ENCODE results near the gene TSPAN4.

The TSPAN4 gene

DNA sequence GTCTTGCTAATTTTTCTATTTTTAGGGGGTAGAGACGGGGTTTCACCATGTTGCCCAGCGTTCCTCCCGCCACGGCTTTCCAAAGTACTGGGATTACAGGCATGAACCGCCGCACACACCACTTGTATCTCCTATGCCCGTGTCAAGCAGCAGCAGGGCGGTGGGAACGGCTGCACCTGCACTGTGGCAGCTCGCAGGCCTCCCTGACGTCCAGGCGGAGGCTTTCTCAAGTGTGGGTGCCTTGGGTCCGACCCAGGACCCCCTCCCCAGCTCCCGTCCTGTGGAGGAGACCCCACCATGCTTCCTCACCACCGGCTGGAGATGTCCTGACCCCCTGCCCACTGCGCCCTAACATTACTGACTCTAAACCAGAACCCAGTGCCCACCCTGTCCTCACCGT is 25.7 kb downstream of the TSPAN4 start:
- no peak for DNase-seq

DNA sequence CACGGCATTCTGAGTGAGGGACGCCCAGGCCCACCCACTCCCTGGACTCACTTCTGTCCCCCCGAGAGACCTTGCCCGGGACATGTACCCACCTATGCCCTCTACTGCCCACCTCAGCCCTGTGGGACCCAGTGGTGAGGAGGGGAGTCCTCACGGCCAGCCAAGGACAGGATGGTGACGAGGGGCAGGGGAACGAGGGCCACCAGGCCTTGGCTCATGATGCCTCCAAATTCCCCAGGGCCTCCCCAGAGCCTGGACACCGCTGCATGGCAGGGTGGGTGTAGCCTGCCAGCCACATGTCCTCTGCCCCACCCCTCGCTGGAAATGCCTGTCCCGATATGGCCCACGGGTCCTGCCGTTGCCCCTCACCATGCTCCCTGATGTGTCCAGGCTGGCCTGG is 26.1 kb downstream of the TSPAN4 start:
- DNase-seq: no peak

DNA sequence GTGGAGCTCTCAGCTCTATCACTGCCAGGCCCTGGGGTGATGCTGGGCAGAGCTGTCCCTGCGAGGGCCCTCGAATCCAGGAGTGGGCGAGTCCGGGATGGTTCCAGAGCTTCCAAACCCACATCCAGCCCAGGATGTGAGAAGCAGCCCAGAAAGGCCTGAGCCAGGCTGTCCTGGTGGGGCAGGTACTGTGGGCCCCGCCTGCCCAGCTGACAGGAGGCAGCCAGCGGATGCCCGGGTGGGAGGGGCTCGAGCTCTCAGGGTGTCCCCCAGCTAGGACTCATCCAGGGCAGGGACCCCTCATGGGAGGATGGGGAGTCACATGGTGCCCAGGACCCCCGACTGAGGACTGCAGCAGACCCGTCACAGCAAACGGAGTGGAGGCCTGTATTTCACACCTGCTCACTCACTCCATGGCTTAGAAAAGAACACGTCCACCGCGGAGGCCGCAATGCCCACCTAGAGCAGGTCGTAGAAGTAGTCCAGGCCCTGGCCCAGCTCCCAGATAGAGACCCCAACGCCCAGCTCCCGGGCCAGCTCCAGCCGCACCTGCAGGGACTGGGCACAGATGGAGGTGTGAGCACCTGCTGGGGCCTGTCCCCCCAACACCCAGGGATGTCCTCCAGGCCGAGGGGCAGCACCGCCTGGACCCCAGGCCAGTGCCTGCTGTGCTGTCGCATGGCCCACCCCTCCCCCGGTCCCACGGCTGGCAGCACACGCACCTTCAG is 26.9 kb downstream of the TSPAN4 start:
- DNase-seq: no peak

DNA sequence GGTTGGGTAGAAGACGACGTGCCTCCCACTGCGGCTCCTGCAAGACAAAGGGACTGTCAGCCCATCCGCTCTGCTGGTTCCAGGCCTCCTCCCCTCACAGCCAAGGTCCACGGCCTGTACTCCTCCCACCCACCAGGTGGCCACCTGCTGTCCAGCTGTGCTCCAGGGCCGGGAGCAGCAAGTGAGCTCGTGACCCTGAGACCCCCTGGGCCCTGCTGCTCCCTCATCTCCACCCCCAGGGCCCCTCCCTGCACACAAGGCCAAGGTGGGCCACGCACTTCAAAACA is 27.4 kb downstream of the TSPAN4 start:
- no peak for DNase-seq

DNA sequence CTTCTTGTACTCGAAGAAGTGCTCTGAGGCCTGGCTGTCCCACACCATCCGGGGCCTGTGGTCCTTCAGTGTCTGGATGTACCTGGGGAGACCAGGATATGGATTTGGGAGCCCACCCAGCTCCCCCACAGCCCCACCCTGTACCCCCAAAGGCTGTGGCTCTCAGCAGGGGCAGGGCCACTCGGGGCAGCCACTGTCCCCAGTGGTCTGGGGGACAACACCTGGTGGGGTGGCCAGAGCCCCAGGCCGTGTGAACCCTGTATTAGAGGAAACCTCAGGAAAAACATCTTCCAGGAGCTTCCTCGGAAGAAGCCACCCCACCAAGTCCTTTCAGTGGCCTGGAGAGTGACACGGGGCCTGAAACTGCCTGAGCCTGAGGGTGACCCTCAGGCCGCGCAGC is 27.8 kb downstream of the TSPAN4 start:
- no peak for DNase-seq

DNA sequence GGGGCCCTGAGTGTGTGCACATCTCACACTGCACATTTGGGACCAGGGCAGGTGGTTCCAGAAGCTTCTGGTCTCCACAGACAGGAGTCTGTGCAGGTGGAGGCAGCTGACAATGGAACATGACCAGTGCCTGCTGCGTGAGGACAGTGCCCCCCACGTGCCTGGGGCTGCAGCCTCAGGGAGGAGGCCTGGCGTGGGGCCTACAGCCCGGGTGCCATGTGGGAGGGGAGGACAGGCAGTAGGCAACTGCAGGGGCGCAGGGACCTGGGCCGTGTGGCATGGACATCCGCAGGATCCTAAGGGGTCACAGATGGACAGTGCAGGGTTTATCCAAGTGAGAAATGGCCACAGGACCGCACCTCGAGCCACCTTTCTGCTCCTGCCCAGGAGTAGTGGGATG is 28.8 kb downstream of the TSPAN4 start:
- DNase-seq: no peak

DNA sequence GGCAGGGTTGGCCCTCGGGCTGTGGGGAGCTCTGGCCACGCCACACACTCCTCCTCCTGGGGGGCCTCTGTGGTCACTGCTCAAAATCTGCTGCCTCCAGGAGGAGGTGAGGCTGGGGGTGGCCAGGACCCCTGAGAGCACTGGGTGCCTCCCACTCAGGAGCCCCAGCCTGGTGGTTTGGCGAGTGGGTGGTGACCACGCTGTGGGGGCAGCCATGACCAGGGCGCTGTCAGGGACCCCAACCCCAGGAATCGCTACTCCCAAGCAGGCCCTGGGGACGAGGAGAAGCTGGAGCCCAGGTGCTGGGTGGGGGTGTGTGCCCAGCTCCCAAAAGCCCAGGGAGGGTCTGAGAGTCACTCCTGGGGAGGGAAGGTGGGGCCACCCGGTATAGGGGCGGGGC is 30.1 kb downstream of the TSPAN4 start:
- no peak for DNase-seq

DNA sequence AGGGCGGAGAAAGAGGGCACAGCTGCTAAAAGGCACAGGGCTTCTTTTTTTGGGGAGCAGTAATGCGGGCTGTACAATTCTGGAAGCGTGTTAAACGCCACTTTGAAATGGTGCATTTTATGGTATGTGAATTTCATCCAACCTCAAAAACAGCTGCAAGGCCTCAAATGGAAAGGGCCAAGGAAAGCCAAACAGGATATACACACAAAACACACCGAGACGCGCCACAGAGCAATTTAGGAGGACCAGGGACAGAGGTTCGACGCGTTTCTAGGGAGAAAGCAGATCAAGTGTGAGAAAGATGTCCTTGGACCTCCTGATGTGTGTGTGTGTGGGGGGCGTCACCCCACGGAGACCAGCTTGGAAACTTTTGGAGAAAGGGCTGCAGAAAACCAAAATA is 31.1 kb downstream of the TSPAN4 start:
- no peak for DNase-seq

DNA sequence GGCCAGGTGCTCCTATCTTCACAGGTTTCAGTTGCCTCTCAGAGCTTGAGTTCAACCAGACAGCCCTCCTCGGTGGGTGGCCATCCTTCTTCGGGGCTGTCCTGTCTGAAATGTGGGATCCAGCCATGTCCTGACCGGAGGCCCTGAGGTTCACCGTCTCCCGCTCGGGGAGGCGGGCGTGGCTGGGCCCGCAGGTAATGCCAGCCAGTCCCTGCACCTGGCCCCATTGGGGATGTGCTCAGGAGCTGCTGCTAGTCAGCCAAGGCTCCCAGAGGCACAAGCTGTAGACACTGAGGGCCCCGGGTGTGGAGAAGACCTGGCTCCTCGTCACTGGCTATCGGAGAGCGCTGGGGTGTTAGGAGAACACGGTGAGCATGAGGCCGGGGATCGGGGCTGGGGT is 32.6 kb downstream of the TSPAN4 start:
- no peak for DNase-seq

DNA sequence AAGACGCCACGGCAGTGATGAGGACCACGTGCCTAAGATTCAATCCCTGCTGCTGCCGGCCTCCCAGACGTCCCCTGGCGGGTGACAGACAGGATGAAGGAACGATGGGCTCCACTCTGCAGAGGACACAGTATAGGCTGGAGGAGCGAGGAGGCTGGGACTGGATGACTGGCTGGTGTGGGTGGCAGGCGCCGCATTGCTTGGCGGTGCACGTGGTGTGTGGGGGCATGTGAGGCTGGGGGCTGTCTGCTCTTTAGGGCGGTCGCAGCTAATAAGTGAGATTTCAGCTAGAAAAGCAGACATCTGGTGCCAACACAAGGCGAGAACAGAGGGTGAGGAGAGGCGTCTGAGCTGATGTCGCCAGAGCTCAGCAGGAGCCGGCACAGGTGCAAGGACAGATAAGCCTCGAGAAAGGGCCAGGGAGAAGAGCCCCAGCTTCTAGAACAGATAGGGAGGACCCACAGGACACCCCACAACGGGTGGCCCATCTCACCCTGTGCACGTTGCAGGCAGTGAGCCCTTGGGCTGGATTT is 33.2 kb downstream of the TSPAN4 start:
- DNase-seq: no peak

DNA sequence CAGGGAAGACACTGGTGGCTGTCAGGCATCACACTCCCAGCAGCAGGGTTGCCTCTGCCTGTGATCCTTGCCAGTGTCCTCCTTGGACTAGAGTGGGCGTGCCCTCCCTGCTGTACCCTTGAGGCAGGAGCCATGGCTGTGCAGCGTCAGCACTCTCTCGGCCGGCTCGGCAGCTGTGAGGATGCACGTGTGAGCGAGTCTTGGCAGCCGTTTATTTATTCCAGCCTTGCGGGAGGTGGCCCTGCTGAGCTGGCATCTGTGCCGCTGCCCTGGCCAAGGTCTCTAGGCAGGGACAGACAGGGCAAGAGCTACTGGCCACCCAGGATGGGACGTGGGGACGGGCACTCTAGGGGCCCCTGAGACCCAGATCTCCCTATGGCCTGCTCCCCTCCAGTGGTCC is 33.9 kb downstream of the TSPAN4 start:
- DNase-seq: no peak

DNA sequence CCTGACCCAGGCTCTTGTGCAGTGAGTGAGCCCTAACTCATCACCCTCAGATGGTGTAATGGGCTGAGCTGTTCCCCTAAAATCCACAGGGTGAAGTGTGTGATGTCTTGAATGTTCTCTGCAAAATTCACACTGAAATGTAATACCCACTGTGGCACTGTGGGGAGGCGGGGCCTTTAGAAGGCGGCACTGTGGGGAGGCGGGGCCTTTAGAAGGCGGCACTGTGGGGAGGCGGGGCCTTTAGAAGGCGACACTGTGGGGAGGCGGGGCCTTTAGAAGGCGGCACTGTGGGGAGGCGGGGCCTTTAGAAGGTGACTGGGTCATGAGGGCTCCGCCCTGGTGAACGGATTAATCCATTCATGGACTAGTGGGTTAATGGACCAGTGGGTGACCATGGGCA is 34.9 kb downstream of the TSPAN4 start:
- DNase-seq: no peak

DNA sequence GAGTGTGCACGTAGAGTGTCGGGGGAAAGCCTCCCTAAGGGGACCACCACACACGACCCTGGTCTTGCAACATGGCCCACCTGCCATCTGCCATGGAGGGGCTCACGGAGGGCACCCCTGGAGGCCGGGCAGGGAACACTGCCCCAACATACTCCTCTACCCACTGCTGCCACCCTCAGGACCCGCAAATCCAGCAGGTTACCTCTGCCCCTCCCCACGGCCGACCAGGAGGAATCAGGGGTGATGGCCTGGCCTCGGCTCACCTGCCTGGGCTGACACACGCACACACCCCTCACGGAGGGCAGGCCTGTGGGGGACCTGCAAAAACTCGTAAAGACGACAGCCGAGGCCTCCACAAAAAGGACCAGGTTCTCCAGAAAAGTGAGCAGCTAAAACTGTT is 37.8 kb downstream of the TSPAN4 start:
- no peak for DNase-seq

DNA sequence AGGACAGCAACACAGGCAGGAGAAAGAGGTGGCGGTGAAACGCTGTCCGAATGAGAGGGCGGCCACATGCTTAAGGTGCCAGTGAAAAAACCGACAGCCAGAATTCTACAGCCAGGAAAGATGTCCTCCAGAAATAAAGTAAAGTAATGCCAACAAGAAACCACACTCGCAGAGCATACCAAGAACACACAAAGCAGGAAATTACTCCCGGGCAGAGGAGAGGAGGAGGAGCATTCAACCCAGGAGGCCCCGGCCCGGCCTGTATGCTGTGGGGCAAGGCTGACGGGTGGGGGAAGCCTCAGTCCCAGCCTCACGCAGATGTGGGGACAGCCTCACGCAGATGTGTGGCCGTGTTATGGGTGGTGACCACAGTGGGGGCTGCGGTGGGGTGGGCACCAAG is 39.9 kb downstream of the TSPAN4 start:
- no peak for DNase-seq

DNA sequence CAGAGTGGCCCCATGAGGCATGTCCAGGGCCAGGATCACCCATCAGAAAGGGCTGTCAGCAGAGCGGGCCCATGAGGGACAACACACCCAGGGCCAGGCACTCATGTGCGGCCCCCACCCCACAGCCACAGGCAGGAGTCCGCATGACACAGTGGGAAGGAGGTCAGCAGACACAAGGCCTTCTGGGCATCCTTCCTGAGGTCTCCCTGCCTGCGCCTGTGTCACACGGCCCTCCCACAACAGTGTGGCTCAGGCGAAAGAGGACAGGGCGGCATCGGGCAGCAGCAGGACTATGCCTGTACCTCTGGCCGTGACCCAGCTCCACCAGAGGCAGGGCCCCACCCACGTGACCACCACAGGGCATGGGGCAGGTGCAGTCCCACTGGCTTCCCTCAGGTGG is 40.9 kb downstream of the TSPAN4 start:
- DNase-seq: no peak

DNA sequence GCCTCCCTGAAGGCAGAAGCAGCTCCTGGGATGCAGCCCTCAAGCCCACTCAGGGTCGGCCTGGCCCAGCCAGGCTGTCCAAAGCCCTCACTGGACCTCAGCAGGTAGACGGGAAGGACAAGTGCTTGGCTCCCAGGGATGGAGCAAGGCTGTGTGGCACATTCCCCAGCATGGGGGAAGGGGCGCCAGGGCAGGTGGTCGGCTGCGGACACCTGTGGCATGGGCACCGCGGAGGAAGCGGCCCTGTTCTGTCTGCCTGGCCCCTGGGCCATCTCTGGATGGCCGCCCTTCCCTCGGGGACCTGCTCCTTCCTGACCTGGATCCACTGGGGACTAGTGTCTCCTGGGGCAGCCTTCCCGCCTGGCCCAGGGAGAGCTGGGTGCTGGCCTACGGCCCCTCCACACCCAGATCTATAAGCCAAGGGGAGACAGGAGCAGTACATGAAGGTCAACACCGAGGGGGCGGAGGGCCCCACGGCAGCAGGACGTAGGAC is 42.0 kb downstream of the TSPAN4 start:
- no peak for DNase-seq

DNA sequence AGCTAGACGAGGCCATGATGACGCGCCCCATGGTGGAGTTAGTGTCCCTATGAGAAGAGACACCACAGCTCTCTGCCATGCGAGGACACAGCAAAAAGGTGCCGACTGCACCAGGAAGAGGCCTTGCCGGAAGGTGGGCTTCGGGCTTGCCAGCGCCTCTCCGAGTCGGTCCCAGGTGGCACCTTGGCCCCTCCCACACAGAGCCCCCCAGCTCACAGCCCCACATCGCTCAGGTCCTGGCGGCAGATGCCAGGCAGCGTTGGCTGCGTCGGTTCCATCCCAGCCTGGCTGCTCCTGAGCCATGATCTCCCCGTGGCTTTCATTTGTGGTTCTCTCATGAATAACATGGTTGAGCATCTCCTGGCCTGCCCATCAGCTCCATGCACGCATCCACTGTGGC is 43.9 kb downstream of the TSPAN4 start:
- no peak for DNase-seq

DNA sequence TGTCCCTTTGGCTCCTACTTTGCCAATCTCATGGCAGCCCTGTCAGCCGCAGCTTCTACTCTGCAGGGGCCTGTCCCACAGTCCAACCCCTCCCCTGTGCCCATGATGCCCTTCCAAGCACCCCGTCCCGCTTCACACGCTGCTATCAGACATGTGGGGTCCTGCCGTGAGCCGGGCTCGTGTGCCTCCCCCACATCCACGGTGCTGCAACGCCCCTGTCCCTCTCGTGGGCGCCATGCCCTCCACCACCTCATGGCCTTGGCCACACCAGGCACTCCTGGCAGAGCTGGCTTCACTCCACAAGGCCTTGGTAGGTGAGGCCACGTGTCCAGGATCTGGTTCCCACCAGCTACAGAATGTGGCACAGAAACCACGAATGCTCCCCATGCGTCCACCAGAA is 44.9 kb downstream of the TSPAN4 start:
- DNase-seq: no peak

DNA sequence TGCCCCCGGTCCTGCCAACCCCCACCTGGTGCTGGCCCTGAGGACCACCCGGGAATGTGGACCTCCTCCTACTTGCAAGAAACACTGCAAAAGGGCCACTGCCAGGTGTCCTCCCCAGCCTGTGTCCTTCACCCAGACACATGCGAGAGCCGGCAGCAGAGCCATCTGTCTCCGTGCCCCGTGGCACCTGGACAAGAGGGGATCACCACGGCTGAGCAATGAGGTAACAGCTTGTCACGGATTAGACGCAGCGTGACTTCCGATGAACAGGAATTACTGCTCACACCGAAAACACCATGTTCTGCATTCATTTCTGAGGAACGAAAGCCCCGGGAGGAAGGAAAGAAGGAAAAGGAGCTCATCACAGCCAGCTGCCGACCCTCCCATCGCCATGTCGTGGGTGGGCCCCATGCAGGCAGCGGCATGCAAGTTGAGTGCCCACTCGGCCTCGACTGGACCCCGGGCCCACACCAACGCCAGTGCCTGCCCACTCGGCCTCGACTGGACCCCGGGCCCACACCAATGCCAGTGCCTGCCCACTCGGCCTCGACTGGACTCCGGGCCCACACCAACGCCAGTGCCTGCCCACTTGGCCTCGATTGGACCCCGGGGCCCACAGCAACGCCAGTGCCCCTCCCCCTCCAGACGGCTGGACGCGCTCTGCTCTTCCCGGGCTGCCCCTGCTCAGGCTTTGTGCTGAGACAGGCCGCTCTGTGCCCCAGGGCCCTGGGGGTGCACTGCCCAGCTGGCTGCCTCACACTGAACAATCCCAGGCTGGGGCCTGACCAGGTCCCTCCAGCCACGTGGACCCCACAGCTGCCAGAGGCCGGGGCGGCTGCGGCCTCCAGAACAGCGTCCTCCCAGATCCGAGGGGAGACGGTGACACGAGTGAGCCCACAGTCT is 45.9 kb downstream of the TSPAN4 start:
- DNase-seq: no peak

DNA sequence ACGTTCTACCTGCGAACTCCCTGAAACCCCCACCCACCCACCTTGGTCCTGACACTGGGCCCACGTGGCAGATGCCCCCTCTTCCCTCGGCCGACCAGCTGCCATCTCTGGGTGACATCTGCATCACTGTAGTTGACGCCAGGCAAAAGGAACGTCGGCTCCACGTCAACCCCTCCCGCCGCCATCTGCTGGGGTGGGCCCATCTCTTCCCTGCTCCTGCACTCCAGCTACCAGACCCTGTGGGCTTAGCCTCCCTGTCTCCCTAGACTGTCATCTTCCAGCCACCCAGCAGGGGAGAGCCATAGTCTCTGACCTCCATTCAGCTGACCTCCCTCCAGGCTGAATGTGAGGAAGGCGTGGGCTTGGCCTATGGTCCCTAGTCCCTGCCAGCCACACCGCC is 46.6 kb downstream of the TSPAN4 start:
- no peak for DNase-seq

DNA sequence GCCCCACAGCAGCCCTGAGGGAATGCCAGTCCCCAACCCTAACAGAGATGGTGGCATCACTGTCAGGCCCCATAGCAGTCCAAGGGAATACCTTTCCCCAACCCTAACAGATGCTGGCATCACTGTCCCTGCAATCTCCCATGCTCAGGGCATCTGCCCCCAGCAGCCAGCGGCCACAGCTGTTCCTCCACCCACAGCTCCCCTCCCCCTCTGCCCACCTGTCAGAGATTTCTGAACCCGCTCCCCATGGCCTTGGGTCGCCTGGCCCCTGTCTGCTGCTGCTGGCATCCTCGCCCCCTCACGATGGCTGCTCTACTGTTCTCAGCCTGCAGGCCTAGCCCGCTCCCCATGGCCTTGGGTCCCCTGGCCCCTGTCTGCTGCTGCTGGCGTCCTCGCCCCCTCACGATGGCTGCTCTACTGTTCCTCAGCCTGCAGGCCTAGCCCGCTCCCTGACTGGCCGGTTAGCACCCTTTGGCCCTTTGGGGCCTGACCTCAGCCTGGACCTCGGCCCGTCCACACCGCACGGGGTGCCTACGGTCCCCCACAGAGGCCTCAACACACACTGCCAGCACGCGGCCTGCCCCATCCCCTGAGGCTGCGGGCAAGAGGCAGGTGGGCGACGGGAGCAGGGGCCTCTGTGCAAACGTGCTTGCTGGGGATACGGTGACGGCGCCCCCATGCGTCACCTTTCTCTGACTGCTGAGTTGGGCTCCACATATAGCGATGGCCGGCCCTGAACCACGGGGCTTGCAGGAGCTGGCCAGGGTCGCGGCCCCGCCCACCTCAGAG is 47.2 kb downstream of the TSPAN4 start:
- DNase-seq: no peak

DNA sequence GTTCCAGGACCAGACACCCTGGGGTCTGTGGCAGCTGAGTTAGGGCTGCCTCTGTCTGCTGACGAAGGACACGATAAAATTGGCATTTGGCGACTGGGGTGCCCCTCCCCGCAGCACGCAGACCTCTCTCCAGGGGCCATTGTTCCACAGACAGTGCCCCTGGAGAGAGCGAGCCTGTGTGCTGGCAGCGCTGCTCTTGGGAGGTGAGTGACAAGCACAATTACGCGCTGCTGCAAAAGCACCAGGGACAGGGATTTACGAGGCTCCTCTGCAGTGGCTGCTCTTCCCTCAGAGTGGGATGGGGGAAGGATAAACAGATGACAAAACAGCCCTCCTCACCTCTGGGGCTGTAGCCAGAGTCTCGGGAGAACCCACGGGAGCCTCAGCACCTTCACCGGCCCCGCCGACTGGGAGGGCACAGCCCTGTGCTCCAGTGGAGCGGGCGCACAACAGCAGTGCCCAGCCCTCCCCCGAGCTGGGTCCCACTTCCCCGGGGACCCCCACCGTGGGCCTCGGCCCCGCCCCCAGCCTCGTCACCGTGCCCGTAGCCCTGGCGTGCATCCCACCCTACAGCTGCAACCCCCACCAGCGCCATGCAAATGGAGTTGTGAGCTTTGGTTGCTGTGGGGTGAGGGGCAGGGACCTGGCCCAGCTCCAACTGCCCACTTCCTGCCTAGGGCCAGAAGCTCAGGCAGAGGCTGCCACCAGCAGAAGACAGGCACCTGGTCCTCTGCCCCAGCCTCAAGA is 48.3 kb downstream of the TSPAN4 start:
- no peak for DNase-seq
